Central memory CD8-positive, alpha-beta T cell (primary cell): Measurements from ENCODE around the gene DUSP16.
"Not testable (repeated sequence)": the region's sequence is repeated elsewhere in the genome, so short reads cannot be mapped to it uniquely, and the experiment has no call there.

Source experiments
- ATAC-seq: fragments of 150-1000 bp; cut with Tn5 transposase; replicated peaks from 2 replicates; pipeline ENCODE4 v1.10.0; 2022; ENCODE audit warnings: mild to moderate bottlenecking, moderate FRiP score, moderate number of reproducible peaks; ENCODE audit not compliant: poor library complexity, severe bottlenecking; ENCODE audit errors: extremely low read depth
- DNase-seq, 2 donors: peaks; one replicate each; pipeline ENCODE4 v3.0.0; 2021; ENCODE audit warnings: low spot score in 2 of 2
- H3K27ac Mint-ChIP-seq: one replicate; pipeline ENCODE4 v1.8.0; 2022; ENCODE audit warnings: low read depth, mild to moderate bottlenecking, moderate library complexity, mixed read lengths
- H3K27me3 Mint-ChIP-seq: one replicate; pipeline ENCODE4 v1.8.0; 2022; ENCODE audit warnings: mixed read lengths
- H3K36me3 Mint-ChIP-seq: one replicate; pipeline ENCODE4 v1.8.0; 2022; ENCODE audit warnings: mild to moderate bottlenecking, moderate library complexity, mixed read lengths; ENCODE audit not compliant: insufficient read depth
- H3K4me1 Mint-ChIP-seq: one replicate; pipeline ENCODE4 v1.8.0; 2022; ENCODE audit warnings: mixed read lengths
- H3K4me3 Mint-ChIP-seq: one replicate; pipeline ENCODE4 v1.8.0; 2022; ENCODE audit warnings: mild to moderate bottlenecking, moderate library complexity, mixed read lengths
- H3K9me3 Mint-ChIP-seq: one replicate; pipeline ENCODE4 v1.8.0; 2022; ENCODE audit warnings: mixed read lengths

DUSP16 gene

GRCh38 chr12:12577786-12578185 is 15.1 kb upstream of the DUSP16 start:
- ATAC-seq, result no peak
- H3K36me3 Mint-ChIP-seq, result peaks cover under 1% of the 10 kb centered on the region

GRCh38 chr12:12572659-12573058 is 10.0 kb upstream of the DUSP16 start:
- ATAC-seq (no peak), DNase-seq (no peak)
- H3K27ac Mint-ChIP-seq, result no peak overlapping the region
- H3K4me3 Mint-ChIP-seq, result no peak overlapping the region
- H3K4me1 Mint-ChIP-seq, result no peaks in the 10 kb centered on the region
- H3K9me3 Mint-ChIP-seq, result no peaks in the 10 kb centered on the region
- H3K27me3 Mint-ChIP-seq, result no peaks in the 10 kb centered on the region
- peaks cover 2% of the 10 kb centered on the region for H3K36me3 Mint-ChIP-seq

More at GRCh38 chr12:12577786-12578185, 15.1 kb upstream of the DUSP16 start:
- no peak overlapping the region for H3K4me3 Mint-ChIP-seq
- H3K27me3 Mint-ChIP-seq, result no peaks in the 10 kb centered on the region
- no peaks in the 10 kb centered on the region for H3K9me3 Mint-ChIP-seq
- H3K4me1 Mint-ChIP-seq, result peaks cover 8% of the 10 kb centered on the region
- H3K27ac Mint-ChIP-seq, result no peak overlapping the region
- DNase-seq, result no peak

GRCh38 chr12:12565971-12566370 is 3.3 kb upstream of the DUSP16 start:
- peaks cover 20% of the 10 kb centered on the region for H3K36me3 Mint-ChIP-seq
- not testable (repeated sequence) for ATAC-seq, H3K4me3 Mint-ChIP-seq, H3K9me3 Mint-ChIP-seq, H3K27me3 Mint-ChIP-seq, DNase-seq, H3K27ac Mint-ChIP-seq, H3K4me1 Mint-ChIP-seq

- no peak overlapping the region for H3K27ac Mint-ChIP-seq
- H3K4me3 Mint-ChIP-seq, result no peak overlapping the region
- H3K36me3 Mint-ChIP-seq, result peaks cover 24% of the 10 kb centered on the region
- no peaks in the 10 kb centered on the region for H3K27me3 Mint-ChIP-seq
- ATAC-seq, result no peak
- no peaks in the 10 kb centered on the region for H3K9me3 Mint-ChIP-seq
- H3K4me1 Mint-ChIP-seq, result peaks cover 13% of the 10 kb centered on the region
- no peak for DNase-seq
Observed at GRCh38 chr12:12564911-12565310, 2.2 kb upstream of the DUSP16 start.

- H3K9me3 Mint-ChIP-seq, result no peaks in the 10 kb centered on the region
- H3K4me1 Mint-ChIP-seq, result peaks cover 18% of the 10 kb centered on the region
- no peaks in the 10 kb centered on the region for H3K27me3 Mint-ChIP-seq
- ATAC-seq (no peak), DNase-seq (no peak)
- H3K36me3 Mint-ChIP-seq, result peaks cover 28% of the 10 kb centered on the region
- H3K4me3 Mint-ChIP-seq, result peak overlapping the region; percentile 88
- peak overlapping the region; percentile 94 for H3K27ac Mint-ChIP-seq
Observed at GRCh38 chr12:12563290-12563928, 746 bp upstream of the DUSP16 start.

GRCh38 chr12:12562016-12562483 is 613 bp downstream of the DUSP16 start:
- no peaks in the 10 kb centered on the region for H3K9me3 Mint-ChIP-seq
- DNase-seq (peak; percentile 16 to 18), ATAC-seq (peak; percentile 7)
- H3K27ac Mint-ChIP-seq, result peak overlapping the region; percentile 94
- peaks cover 18% of the 10 kb centered on the region for H3K4me1 Mint-ChIP-seq
- H3K27me3 Mint-ChIP-seq, result no peaks in the 10 kb centered on the region
- H3K36me3 Mint-ChIP-seq, result peaks cover 28% of the 10 kb centered on the region
- H3K4me3 Mint-ChIP-seq, result peak overlapping the region; percentile 88

- peak; percentile 19 for ATAC-seq
- peak overlapping the region; percentile 94 for H3K27ac Mint-ChIP-seq
Observed at GRCh38 chr12:12561371-12562015, 1.2 kb downstream of the DUSP16 start.

GRCh38 chr12:12560587-12561370 is 1.9 kb downstream of the DUSP16 start:
- ATAC-seq, result peak; percentile 67
- Mint-ChIP-seq H3K9me3 (no peaks in the 10 kb centered on the region), H3K4me3 (peak overlapping the region; percentile 88), H3K4me1 (peaks cover 18% of the 10 kb centered on the region), H3K36me3 (peaks cover 28% of the 10 kb centered on the region), H3K27me3 (no peaks in the 10 kb centered on the region), H3K27ac (peak overlapping the region; percentile 94)
- peak; percentile 22 to 64 for DNase-seq

More at GRCh38 chr12:12561371-12562015, 1.2 kb downstream of the DUSP16 start:
- Mint-ChIP-seq H3K4me3 (peak overlapping the region; percentile 88), H3K4me1 (peaks cover 18% of the 10 kb centered on the region), H3K27me3 (no peaks in the 10 kb centered on the region), H3K9me3 (no peaks in the 10 kb centered on the region), H3K36me3 (peaks cover 28% of the 10 kb centered on the region)
- peak; percentile 42 to 46 for DNase-seq

- Mint-ChIP-seq H3K27ac (peak overlapping the region; percentile 94), H3K36me3 (peaks cover 28% of the 10 kb centered on the region), H3K4me1 (peaks cover 18% of the 10 kb centered on the region), H3K27me3 (no peaks in the 10 kb centered on the region), H3K9me3 (no peaks in the 10 kb centered on the region), H3K4me3 (no peak overlapping the region)
- no peak for DNase-seq
- no peak for ATAC-seq
Observed at GRCh38 chr12:12559719-12560296, 2.9 kb downstream of the DUSP16 start.

- peaks cover 26% of the 10 kb centered on the region for H3K36me3 Mint-ChIP-seq
- no peaks in the 10 kb centered on the region for H3K9me3 Mint-ChIP-seq
- H3K4me1 Mint-ChIP-seq, result peaks cover 18% of the 10 kb centered on the region
- no peaks in the 10 kb centered on the region for H3K27me3 Mint-ChIP-seq
- no peak overlapping the region for H3K27ac Mint-ChIP-seq
- no peak for DNase-seq
- no peak for ATAC-seq
- no peak overlapping the region for H3K4me3 Mint-ChIP-seq
Observed at GRCh38 chr12:12558291-12558690, 4.4 kb downstream of the DUSP16 start.

- no peak for DNase-seq
- peaks cover 21% of the 10 kb centered on the region for H3K36me3 Mint-ChIP-seq
- H3K4me1 Mint-ChIP-seq, result peaks cover 18% of the 10 kb centered on the region
- no peaks in the 10 kb centered on the region for H3K27me3 Mint-ChIP-seq
- no peak overlapping the region for H3K4me3 Mint-ChIP-seq
- H3K27ac Mint-ChIP-seq, result no peak overlapping the region
- H3K9me3 Mint-ChIP-seq, result no peaks in the 10 kb centered on the region
- ATAC-seq, result no peak
Observed at GRCh38 chr12:12557733-12558132, 4.9 kb downstream of the DUSP16 start.

- Mint-ChIP-seq H3K27ac (no peak overlapping the region), H3K9me3 (no peaks in the 10 kb centered on the region), H3K4me1 (peaks cover 11% of the 10 kb centered on the region), H3K4me3 (no peak overlapping the region), H3K36me3 (peaks cover 6% of the 10 kb centered on the region), H3K27me3 (no peaks in the 10 kb centered on the region)
- no peak for DNase-seq
- no peak for ATAC-seq
Observed at GRCh38 chr12:12555656-12556055, 7.0 kb downstream of the DUSP16 start.
